Right lobe of liver (tissue), 6 donors: Measurements from ENCODE around the gene SLC6A7. TPM values are rescaled to one million over a fixed set of nuclear protein-coding genes. Genes with fewer than 3 reads are reported as not detected.

ENCODE experiments used
- ATAC-seq, 4 donors: fragments of 200-7000 bp; cut with Tn5 transposase; one replicate each; pipeline ENCODE4 v1.9.1; 2020; ENCODE audit warnings: mild to moderate bottlenecking in 4 of 4, moderate library complexity in 4 of 4
- DNase-seq, 3 donors: peaks; one replicate each; pipeline ENCODE4 v3.0.0-alpha.2; 2020
- H3K27ac ChIP-seq, 3 donors: fragments of 200-600 bp; one replicate each; pipeline ENCODE4 v1.8.0; 2022
- H3K27me3 ChIP-seq, 2 donors: fragments of 200-600 bp; one replicate each; pipeline ENCODE4 v1.8.0; 2022
- H3K36me3 ChIP-seq, 4 donors: fragments of 200-600 bp; sonication (generic) in 1 of 4; one replicate each; pipeline versions ENCODE4 v1.5.1 to v1.8.0; 2017 to 2022; ENCODE audit warnings: control low read depth in 1 of 4
- H3K4me1 ChIP-seq, 4 donors: fragments of 200-600 bp; sonication (generic) in 1 of 4; one replicate each; pipeline versions ENCODE4 v1.5.1 to v1.8.0; 2017 to 2022; ENCODE audit warnings: control low read depth in 1 of 4
- H3K4me3 ChIP-seq, 3 donors: fragments of 200-600 bp; one replicate each; pipeline ENCODE4 v1.8.0; 2022
- H3K9me3 ChIP-seq, 4 donors: fragments of 200-600 bp; sonication (generic) in 1 of 4; one replicate each; pipeline versions ENCODE4 v1.5.1 to v1.8.0; 2017 to 2022; ENCODE audit warnings: control low read depth in 1 of 4
- CTCF ChIP-seq, 4 donors: fragments of 200-600 bp in 3 of 4; fragments of 450-650 bp in 1 of 4; IDR thresholded peaks; one replicate each; pipeline versions ENCODE4 v1.5.1 to v1.8.0; 2016 to 2022; ENCODE audit warnings: antibody characterized with exemption in 4 of 4, mild to moderate bottlenecking in 2 of 4
- POLR2A ChIP-seq: fragments of 450-650 bp; IDR thresholded peaks from one replicate; pipeline ENCODE4 v1.6.1; 2017; ENCODE audit warnings: antibody characterized with exemption, mild to moderate bottlenecking
- WGBS: methylation state at CpG from one replicate; pipeline ENCODE4 v1.1.6; 2018; ENCODE audit warnings: low coverage, low lambda C conversion rate; ENCODE audit not compliant: insufficient coverage; ENCODE audit errors: missing lambda C conversion rate; 5-methylcytosine and 5-hydroxymethylcytosine counted together
- intact Hi-C, 2 donors: fragments of 100-400 bp; cut with DNase I; formaldehyde crosslinking; loops; one replicate each; pipeline versions ENCODE4 v1.11.2 to v1.14.1; 2022
- total RNA-seq, 6 experiments: library from RNA; depleted of rRNA in 2 of 6; stranded (reverse); fragments of >200 nt in 2 of 6; fragmentation: NEBNext Ultra II Directional in 3 of 6; extraction: Animal tissue kit (Norgen Biotek cat#: 25700) in 3 of 6; gene quantifications; one replicate each; pipeline versions ENCODE4 v1.1.0 to v1.2.4, GENCODE V29; 2016 to 2023
- donor health status: DM: no; HTN: yes; CAD: no.
- donor health status: DM: no; HTN: no; CAD: no.
- donor health status: DM: no; HTN: no; CAD: no.
- donor health status: DM: no; HTN: yes; CAD: no.
- donor health status: DM: no; HTN: yes; CAD: no.

SLC6A7 gene
- total RNA-seq, 6 experiments from 2014 or later: not detected

- Histone ChIP-seq H3K27ac (no peak overlapping the region), H3K4me1 (no peaks in the 10 kb centered on the region), H3K27me3 (no peaks in the 10 kb centered on the region), H3K4me3 (no peak overlapping the region), H3K9me3 (no peaks in the 10 kb centered on the region), H3K36me3 (no peaks in the 10 kb centered on the region)
- intact Hi-C loops: no loop called here
- DNase-seq (no peak), ATAC-seq (no peak)
- TF ChIP-seq CTCF (IDR thresholded peaks at IDR 0.05) (no peak), POLR2A (no peak)
- 86% methylated on average over 5 of the region's 6 CpGs for WGBS
Measured at GRCh38 chr5:150206098-150206778, 16.4 kb downstream of the SLC6A7 start.

- Histone ChIP-seq H3K9me3 (no peaks in the 10 kb centered on the region), H3K4me1 (no peaks in the 10 kb centered on the region), H3K36me3 (no peaks in the 10 kb centered on the region), H3K27ac (no peak overlapping the region), H3K27me3 (no peaks in the 10 kb centered on the region), H3K4me3 (no peak overlapping the region)
- WGBS: no CpG with 5 or more reads among the region's 6 CpGs
- intact Hi-C loops: no loop called here
- DNase-seq: no peak
- TF ChIP-seq POLR2A (no peak), CTCF (IDR thresholded peaks at IDR 0.05) (no peak)
- ATAC-seq: no peak
Measured at GRCh38 chr5:150206779-150207115, 16.9 kb downstream of the SLC6A7 start.

- no peak for DNase-seq
- intact Hi-C loops: no loop called here
- no peak overlapping the region for H3K4me3 ChIP-seq
- H3K4me1 ChIP-seq: no peaks in the 10 kb centered on the region
- no peaks in the 10 kb centered on the region for H3K9me3 ChIP-seq
- H3K36me3 ChIP-seq: no peaks in the 10 kb centered on the region
- TF ChIP-seq POLR2A (no peak), CTCF (IDR thresholded peaks at IDR 0.05) (no peak)
- H3K27me3 ChIP-seq: no peaks in the 10 kb centered on the region
- no peak overlapping the region for H3K27ac ChIP-seq
- ATAC-seq: no peak
- WGBS: 67% methylated on average over 14 of the region's 19 CpGs
Measured at GRCh38 chr5:150208187-150209098, 18.6 kb downstream of the SLC6A7 start.

- 48% methylated on average over 4 of the region's 21 CpGs for WGBS
- no peak overlapping the region for H3K4me3 ChIP-seq
- no peaks in the 10 kb centered on the region for H3K27me3 ChIP-seq
- ATAC-seq: peak in 3 of 4 donors; percentile 22 to 52 (median 30)
- no peak for TF ChIP-seq CTCF (IDR thresholded peaks at IDR 0.05)
- TF ChIP-seq POLR2A: no peak
- no peak overlapping the region for H3K27ac ChIP-seq
- no peak for DNase-seq
- H3K4me1 ChIP-seq: no peaks in the 10 kb centered on the region
- no peaks in the 10 kb centered on the region for H3K9me3 ChIP-seq
- intact Hi-C loops: no loop called here
- no peaks in the 10 kb centered on the region for H3K36me3 ChIP-seq
Measured at GRCh38 chr5:150209099-150209635, 19.3 kb downstream of the SLC6A7 start.
